Body of pancreas (tissue), 4 donors: ENCODE data around the gene DLST.

Experiments used
- POLR2A ChIP-seq, 3 donors: fragments of 450-650 bp; IDR thresholded peaks; one replicate each; pipeline ENCODE4 v1.6.1; 2016; ENCODE audit warnings: antibody characterized with exemption in 3 of 3, mild to moderate bottlenecking in 2 of 3
- TF ChIP-seq, protein P1 (sequence below), 7 experiments: fragments of 450-650 bp in 4 of 7; fragments of 200-600 bp in 3 of 7; sonication (generic) in 3 of 7; IDR thresholded peaks; one replicate each; pipeline ENCODE4 v1.5.1; 2016 to 2019; ENCODE audit warnings: antibody characterized with exemption in 7 of 7

DNA sequence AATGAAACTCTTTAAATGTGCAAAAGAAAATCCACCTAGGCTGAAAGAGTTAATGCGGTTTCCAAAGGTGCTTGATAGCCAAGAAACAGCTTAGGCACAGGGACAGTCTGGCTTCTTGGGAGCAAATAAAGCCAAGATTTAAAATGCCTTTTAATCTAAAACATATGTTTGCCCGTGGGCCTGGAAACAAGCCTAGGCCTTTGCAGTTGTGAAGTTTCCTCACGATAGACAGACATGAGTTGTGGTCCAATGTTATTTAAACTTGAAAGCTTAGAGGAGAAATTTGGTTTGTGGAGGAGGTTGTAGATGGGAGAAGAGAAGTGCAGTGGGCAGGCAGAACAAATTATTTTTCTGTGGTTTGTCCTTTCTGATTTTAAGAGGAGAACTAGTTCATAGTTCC is 35.5 kb upstream of the DLST start:
- no peak for TF ChIP-seq POLR2A (IDR thresholded peaks at IDR 0.05)
- TF ChIP-seq, protein P1, sequence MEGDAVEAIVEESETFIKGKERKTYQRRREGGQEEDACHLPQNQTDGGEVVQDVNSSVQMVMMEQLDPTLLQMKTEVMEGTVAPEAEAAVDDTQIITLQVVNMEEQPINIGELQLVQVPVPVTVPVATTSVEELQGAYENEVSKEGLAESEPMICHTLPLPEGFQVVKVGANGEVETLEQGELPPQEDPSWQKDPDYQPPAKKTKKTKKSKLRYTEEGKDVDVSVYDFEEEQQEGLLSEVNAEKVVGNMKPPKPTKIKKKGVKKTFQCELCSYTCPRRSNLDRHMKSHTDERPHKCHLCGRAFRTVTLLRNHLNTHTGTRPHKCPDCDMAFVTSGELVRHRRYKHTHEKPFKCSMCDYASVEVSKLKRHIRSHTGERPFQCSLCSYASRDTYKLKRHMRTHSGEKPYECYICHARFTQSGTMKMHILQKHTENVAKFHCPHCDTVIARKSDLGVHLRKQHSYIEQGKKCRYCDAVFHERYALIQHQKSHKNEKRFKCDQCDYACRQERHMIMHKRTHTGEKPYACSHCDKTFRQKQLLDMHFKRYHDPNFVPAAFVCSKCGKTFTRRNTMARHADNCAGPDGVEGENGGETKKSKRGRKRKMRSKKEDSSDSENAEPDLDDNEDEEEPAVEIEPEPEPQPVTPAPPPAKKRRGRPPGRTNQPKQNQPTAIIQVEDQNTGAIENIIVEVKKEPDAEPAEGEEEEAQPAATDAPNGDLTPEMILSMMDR (IDR thresholded peaks at IDR 0.05) = no peak
